Pulmonary artery endothelial cell (primary cell): Measurements from ENCODE around the gene DCDC2. TPM values are rescaled to one million over a fixed set of nuclear protein-coding genes. Genes with fewer than 3 reads are reported as not detected.
"Not testable (repeated sequence)": the region's sequence is repeated elsewhere in the genome, so short reads cannot be mapped to it uniquely, and the experiment has no call there.

Experiments used
- DNase-seq: peaks from one replicate; pipeline ENCODE4 v3.0.0-alpha.2; 2011; ENCODE audit warnings: low read depth, low spot score
- total RNA-seq: library from RNA; depleted of rRNA; stranded (reverse); fragments of >200 nt; gene quantifications from 2 replicates; pipeline ENCODE4 v1.2.3, GENCODE V29; 2014

Gene DCDC2
- total RNA-seq, 1 donor from 2014 or later: not detected

DNA sequence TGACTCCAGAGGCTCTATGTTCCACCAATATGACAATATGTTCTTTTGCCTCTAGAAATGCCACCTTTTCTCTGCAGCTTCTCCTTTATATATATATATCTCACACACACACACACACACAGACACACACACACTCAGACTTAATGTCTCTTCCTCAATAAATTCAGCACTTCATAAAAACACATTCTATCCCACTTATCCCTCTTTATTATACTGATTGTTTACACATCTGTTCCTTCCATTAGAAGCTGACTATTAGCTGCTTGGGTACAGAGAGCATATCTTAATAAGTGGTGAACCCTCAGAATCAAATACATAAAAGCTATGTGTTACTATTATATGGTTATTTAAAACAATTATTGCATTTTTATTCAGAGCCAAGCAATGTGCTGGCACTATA lies 208.6 kb downstream of the DCDC2 start:
- DNase-seq: no peak

DNA sequence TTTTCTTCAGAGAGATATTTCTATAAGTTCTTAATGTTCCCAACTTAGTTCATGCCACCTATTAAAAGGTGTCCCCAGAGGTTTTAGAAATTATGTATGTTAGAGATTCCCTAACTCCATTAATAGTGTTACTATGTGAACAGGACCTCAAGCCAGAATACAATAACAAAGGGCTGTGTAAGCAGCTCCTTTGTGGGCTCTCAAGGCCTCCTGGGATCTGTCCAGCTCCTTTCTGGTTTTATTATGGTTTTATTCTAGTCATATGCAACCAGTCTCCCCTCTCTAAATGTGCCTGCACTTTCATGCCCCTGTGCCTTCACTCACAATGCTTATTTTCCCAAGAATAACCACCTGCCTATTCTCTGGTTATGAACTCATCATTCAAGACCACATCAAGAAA lies 209.2 kb downstream of the DCDC2 start:
- DNase-seq: no peak

DNA sequence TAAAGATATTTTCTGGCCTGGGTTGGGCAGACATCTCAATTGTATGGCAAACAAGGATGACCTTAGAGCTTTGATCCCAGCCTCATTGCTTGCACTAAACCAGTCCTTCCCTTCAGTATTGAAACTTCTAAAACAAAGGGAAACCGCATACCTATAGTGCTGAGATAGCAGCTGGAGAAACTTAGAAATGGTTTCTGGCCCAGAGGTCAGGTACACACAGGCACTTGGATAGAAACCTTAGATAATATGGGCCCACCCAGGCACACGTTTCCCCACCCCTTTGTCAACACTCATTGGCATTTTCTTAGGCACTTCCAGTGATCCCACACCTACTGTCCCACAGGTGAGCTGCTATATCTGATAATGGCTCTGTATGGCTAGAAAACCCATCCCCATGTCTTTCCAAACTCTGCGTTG lies 209.7 kb downstream of the DCDC2 start:
- no peak for DNase-seq

DNA sequence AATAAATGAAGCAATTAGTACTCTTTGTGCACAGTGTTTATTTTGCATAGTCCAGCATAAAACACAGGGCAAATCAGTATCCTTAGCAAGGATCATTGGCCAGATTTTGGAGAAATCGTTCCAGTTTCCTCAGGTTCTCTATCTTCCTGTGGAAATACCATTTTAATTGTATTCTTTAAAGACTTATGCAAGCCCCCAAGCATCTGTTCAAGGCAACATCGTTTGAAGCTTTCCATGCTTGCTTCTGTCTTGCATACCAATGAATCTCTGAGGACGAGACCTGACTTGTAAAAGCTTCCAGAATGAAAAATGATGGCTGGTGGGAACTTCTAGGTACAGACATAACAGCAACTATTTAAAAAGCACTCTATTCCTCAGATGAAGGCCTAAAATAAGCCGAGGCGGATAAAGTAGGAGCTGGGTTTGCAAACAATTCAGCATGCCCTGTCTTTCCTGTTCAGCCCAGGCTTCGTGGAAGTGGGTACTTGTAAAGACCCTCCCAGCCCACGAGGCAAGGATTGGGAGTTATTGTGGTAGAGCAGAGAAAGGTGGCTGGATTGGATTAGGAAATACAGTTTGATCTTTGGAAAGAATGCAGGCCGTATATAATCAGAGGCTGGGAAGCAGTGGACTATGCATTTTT lies 210.2 kb downstream of the DCDC2 start:
- no peak for DNase-seq

DNA sequence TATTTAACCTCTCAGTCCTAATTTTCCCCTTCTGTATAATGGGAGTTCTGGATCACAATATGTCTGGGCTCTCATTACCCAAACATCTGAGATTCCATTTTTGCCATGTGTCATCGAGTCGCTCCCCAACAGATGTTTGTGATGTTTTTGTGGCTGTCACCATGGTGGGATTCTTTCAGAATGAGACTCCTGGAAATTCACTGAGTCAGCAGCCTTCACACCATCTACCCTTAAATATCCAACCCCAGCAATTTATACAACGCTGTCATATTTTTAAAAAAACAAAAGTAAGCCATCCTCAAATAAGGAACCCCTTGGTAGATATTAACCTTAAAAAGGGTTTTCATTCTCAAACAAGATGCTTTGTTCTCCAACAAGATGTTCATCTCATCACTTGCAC lies 211.0 kb downstream of the DCDC2 start:
- DNase-seq: no peak

DNA sequence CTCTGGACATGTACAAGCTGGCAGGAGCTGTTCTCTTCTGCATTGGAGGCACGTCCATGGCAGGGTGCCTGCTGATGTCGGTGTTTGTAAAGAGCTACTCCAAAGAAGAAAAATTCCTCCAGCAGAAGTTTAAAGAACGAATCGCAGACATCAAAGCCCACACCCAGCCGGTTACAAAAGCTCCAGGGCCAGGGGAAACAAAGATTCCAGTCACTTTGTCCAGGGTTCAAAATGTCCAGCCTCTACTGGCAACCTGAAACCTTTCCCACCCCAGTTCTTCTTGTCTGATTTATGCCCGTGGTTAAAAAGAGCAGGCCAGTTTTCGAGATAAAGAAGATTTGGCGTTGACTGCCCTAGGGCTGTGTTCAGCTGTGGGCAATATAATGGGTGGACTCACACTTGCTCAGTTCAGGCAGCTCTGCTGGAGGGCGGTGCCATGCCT lies 212.1 kb downstream of the DCDC2 start:
- no peak for DNase-seq

DNA sequence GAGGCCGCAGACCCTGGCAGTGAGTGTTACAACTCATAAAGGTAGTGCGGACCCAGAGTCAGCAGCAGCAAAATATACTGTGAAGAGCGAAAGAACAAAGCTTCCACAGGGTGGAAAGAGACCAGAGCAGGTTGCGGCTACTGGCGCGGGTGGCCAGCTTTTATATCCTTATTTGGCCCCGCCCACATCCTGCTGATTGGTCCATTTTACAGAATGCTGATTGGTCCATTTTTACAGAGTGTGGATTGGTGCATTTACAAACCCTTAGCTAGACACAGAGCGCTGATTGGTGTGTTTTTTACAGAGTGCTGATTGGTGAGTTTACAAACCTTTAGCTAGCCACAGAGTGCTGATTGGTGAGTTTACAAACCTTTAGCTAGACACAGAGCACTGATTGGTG lies 215.1 kb downstream of the DCDC2 start:
- DNase-seq: not testable (repeated sequence)

DNA sequence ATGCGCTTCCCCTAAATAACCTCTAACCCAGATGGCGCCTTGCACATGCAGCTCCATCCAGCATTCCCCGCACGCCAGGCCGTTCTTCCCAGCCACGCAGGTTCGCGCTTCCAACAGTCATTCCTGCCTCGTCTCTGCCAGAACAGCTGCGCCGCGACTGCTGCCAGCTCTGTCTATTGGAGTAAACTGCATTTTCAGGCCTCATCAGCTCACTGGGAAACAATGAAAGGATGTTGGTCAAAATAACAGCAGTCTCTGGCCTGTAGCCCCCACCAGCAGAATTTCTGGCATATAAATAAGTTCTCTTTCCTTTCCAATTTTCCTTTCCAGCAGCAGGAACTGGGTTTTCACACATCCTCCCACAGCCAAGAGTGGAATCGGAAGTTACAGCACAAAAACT lies 217.3 kb downstream of the DCDC2 start:
- DNase-seq: no peak

DNA sequence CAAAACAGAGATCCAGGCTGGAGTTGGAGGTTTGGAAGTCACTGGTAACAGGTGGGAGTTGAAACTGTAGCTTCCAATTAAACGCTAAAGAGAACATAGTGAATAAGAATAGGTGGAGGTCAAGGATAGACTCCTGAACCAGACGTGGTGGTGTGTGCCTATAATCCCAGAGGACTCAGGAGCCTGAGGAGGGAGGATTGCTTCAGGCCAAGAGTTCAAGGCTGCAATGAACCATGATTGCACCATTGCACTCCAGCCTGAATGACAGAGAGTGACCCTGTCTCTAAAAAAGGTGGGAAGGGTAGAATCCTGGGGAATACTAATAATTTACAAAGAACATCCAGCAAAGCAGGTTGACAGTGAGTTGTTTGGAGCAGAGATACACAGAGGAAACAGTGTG lies 218.2 kb downstream of the DCDC2 start:
- DNase-seq: no peak

DNA sequence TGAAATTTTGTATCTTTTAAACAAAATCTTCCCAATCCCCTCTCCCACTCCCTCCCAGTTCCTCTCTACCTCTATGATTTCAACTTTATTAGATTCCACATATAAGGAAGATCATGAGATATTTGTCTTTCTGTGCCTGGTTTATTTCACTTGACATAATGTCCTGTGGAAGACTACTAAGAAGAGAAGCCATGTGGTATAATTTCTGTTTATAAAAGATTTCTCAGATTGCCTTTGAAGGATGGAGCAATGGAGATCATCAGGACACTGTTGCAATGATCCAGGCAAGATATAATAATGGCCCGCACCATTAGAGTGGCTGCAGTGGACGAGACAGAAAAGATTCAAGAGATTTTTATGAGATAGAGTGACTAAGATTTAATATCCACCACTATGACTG lies 218.8 kb downstream of the DCDC2 start:
- no peak for DNase-seq

DNA sequence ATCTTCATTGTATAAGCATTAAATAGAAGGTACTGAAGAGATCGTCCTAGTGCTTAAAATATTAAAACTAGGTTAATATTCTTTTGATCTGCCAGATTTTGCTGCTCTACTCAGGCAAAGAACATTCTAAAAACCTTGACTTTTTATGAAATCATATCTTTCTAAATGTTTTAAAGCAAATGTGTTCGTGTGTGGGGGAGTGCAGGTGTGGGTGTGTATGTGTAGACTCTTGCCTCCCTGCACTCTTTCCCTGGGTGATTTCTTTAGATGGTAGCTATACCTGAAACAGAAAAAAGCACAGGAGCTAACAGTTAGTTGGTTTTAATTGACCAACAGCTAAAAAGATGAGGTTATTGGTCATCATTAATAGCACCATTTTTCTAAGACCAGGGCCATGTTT lies 226.1 kb downstream of the DCDC2 start:
- no peak for DNase-seq

DNA sequence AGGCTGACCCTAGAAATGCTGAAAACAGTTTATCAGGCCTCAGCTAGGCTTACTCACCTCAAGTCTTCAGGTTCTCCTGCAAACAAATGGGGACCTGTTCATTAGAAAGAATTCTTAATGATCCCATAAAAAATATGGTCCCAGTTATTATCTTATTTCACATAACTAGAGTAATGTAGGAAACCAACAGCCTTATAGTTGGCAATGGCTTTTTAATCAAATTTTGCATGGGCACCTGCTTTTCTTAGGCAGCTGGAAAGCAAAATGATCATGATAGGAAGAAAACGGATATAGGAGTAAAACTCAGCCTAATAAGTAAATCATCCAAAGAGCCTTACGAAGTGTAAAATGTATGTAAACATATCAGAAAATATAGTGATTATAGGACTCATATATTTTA lies 230.5 kb downstream of the DCDC2 start:
- no peak for DNase-seq

DNA sequence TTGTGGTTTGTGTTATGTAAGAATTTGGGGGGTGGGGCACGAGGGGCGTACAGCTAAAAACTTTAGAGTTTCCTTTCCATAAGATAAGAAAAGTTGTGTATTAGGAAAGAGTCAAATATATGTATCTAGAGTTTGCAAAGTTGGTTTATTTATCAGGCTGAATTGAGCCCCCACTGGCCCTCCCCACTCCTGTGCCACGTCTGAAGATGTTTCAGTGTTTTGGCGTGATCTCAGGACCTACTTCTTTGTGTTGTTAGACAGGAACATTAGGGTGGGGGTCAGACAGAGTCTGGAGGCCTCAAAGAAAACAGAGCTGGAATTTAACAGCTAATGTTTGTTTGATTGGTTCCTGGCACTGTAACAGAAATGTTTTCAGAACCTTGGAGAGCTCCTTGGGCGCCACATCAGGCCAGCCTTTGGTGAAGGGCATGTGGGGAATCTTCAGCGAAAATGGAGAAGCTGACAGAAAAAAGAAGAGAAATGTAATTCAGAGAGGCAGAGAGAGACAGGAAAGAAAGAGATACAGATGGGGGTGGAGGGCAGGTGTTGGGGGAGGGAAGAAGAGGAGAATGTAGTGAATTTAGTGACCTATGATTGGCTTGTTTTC lies 231.2 kb downstream of the DCDC2 start:
- DNase-seq: no peak

DNA sequence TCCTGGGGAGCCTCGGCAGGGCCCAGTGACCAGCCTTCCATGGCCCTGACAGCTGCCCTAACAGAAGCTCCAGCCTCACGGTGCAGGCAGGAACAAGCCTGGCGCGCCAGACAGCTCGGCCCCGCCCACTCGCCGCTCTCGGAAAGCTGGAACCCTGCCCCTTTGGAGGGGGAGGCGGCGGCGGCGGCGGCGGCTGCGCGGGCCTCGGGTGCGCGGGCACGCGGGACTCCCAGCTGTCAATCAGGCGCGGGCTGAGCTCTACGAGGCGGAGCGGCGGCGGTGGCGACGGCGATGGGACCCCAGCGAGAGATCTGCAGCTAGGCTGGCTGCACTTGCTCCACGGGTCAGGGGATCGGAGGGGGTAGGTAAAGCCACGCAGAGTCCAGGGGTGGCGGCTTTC lies 231.9 kb downstream of the DCDC2 start, which contains the start of gene NRSN1:
TSS of gene NRSN1 (plus strand) at position 236 of the 400 bp plus-strand sequence. CDS start 8,113 bp downstream, outside the sequence.
- DNase-seq: no peak

DNA sequence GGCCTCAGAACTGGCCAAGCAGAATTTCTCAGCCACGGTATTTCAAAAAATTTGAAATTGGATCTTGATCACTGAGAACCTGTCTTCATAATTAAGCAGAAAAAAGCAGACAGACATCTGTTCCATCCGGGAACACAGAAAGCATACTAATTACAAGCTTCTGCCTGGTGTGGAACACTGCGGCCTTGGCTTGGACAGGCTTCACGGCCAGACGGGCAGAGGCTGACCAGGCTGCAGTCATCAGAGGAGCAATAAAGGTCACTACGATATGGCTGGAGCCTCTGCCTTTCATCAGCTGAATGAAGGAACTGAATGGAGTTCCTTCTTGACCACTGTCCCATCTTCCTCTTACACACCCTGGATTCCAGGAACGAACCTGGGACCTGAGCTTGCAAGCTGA lies 235.7 kb downstream of the DCDC2 start:
- no peak for DNase-seq

Other genes with a start within 250 kb of the DCDC2 start
- gene NRSN1, start 231.8 kb downstream of the DCDC2 start, total RNA-seq: not detected in 2 replicates
- gene MRS2, start 44.9 kb upstream of the DCDC2 start, total RNA-seq: 14.4 and 15.4 TPM in 2 replicates
- 0.04 TPM in 1 of 2 replicates, not detected in the other for gene GPLD1, start 131.5 kb upstream of the DCDC2 start, total RNA-seq
- gene ALDH5A1, start 136.9 kb upstream of the DCDC2 start, total RNA-seq: 0.33 and 0.53 TPM in 2 replicates